Hepatocyte (in vitro differentiated cells): ENCODE data around the gene RORC.

Experiments
- EZH2 ChIP-seq: fragments of 200-600 bp; sonication (generic); IDR thresholded peaks from 2 replicates; pipeline ENCODE4 v1.6.1; 2016; ENCODE audit warnings: antibody characterized with exemption, mild to moderate bottlenecking, borderline replicate concordance
- EZH2phosphoT487 ChIP-seq: fragments of 200-600 bp; sonication (generic); IDR thresholded peaks from one replicate; pipeline ENCODE4 v1.6.1; 2018; ENCODE audit warnings: antibody characterized with exemption, mild to moderate bottlenecking, low read depth, moderate library complexity; ENCODE audit not compliant: unreplicated experiment, severe bottlenecking
- TF ChIP-seq, protein P1 (sequence below): fragments of 200-600 bp; sonication (generic); IDR thresholded peaks from 2 replicates; pipeline ENCODE4 v1.5.1; 2016; ENCODE audit warnings: antibody characterized with exemption, mild to moderate bottlenecking; ENCODE audit not compliant: poor library complexity

DNA sequence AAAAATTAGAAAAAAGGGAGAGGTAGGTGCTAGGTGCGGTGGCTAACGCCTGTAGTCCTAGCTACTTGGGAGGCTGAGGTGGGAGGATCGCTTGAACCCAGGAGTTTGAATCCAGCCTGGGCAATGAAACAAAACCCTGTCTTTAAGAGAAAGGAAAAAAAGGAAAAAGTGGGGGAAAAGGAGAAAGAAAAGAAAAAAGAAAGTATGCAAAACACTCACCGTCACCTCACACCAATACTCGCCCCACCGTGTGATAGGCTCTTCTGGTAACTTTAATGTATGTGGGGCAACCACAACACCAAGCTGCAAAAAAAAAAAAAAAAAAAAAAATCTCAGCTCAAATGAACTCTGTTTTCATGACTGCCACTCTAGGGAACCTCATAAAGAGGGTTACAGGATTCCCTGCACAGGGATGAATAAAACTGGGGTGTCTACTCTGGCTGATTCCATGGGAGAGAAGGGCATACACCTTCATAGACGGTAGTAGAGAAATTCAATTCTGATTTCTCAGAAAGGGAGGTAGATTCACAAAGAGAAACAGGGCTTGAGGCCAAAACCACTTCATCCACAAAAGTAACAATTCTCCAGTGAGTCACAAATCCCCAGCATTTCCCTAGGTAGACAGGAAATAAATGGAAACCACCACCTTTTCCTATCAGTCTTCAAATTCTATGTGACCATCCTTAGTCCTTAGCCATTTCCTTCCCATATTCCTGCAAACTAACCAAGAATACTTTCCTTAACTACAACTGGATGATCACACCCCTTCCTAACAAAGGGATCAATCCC, 70.8 kb downstream of the RORC start:
- TF ChIP-seq, protein P1, sequence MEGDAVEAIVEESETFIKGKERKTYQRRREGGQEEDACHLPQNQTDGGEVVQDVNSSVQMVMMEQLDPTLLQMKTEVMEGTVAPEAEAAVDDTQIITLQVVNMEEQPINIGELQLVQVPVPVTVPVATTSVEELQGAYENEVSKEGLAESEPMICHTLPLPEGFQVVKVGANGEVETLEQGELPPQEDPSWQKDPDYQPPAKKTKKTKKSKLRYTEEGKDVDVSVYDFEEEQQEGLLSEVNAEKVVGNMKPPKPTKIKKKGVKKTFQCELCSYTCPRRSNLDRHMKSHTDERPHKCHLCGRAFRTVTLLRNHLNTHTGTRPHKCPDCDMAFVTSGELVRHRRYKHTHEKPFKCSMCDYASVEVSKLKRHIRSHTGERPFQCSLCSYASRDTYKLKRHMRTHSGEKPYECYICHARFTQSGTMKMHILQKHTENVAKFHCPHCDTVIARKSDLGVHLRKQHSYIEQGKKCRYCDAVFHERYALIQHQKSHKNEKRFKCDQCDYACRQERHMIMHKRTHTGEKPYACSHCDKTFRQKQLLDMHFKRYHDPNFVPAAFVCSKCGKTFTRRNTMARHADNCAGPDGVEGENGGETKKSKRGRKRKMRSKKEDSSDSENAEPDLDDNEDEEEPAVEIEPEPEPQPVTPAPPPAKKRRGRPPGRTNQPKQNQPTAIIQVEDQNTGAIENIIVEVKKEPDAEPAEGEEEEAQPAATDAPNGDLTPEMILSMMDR: no peak
- no peak for TF ChIP-seq EZH2
- no peak for TF ChIP-seq EZH2phosphoT487
